Liver (tissue), 9 donors: ENCODE results near the gene NT5C2. TPM values are rescaled to one million over a fixed set of nuclear protein-coding genes. Genes with fewer than 3 reads are reported as not detected.

Source experiments
- DNase-seq: peaks from one replicate; pipeline ENCODE4 v3.0.0-alpha.2; 2017; ENCODE audit warnings: low spot score
- H3K27ac ChIP-seq, 2 donors: one replicate each; pipeline ENCODE4 v1.7.0; 2013; ENCODE audit warnings: inconsistent platforms in 2 of 2, low read length in 2 of 2, control low read depth in 1 of 2, low read depth in 1 of 2, mild to moderate bottlenecking in 1 of 2
- H3K27me3 ChIP-seq, 4 donors: one replicate each; pipeline versions ENCODE4 v1.6.1 to v1.7.0; 2013; ENCODE audit warnings: low read length in 3 of 4, inconsistent platforms in 1 of 4, mild to moderate bottlenecking in 1 of 4, moderate library complexity in 1 of 4; ENCODE audit not compliant: control insufficient read depth in 4 of 4, insufficient read depth in 4 of 4
- H3K36me3 ChIP-seq, 4 donors: one replicate each; pipeline versions ENCODE4 v1.6.1 to v1.7.0; 2013; ENCODE audit warnings: low read length in 3 of 4, mild to moderate bottlenecking in 3 of 4, low read depth in 1 of 4, moderate library complexity in 1 of 4; ENCODE audit not compliant: control insufficient read depth in 4 of 4, insufficient read depth in 3 of 4
- H3K4me1 ChIP-seq, 4 donors: one replicate each; pipeline versions ENCODE4 v1.6.1 to v1.7.0; 2013; ENCODE audit warnings: low read length in 3 of 4, mild to moderate bottlenecking in 3 of 4, moderate library complexity in 1 of 4; ENCODE audit not compliant: control insufficient read depth in 4 of 4, insufficient read depth in 4 of 4
- H3K4me3 ChIP-seq, 3 donors: one replicate each; pipeline versions ENCODE4 v1.6.1 to v1.7.0; 2013; ENCODE audit warnings: low read length in 3 of 3, control low read depth in 1 of 3, low read depth in 1 of 3, mild to moderate bottlenecking in 1 of 3
- H3K9ac ChIP-seq, 2 donors: one replicate each; pipeline ENCODE4 v1.7.0; 2013; ENCODE audit warnings: low read length in 2 of 2, mild to moderate bottlenecking in 2 of 2, moderate library complexity in 2 of 2, control low read depth in 1 of 2, low read depth in 1 of 2
- H3K9me3 ChIP-seq, 4 donors: one replicate each; pipeline versions ENCODE4 v1.6.1 to v1.7.0; 2013; ENCODE audit warnings: low read length in 3 of 4; ENCODE audit not compliant: control insufficient read depth in 4 of 4
- ATF3 ChIP-seq: IDR thresholded peaks from 2 replicates; pipeline ENCODE4 v1.6.1; 2016; ENCODE audit warnings: antibody characterized with exemption
- CTCF ChIP-seq: fragments of 150-350 bp; IDR thresholded peaks from 2 replicates; pipeline ENCODE4 v1.5.1; 2017; ENCODE audit warnings: improper control_type of control experiment, low read depth, low read length; ENCODE audit not compliant: missing input control
- EGR1 ChIP-seq, 2 donors: IDR thresholded peaks; 2 replicates each; pipeline ENCODE4 v1.6.1; 2016 to 2018; ENCODE audit warnings: antibody characterized with exemption in 2 of 2, low read depth in 2 of 2
- FOXA1 ChIP-seq: IDR thresholded peaks from 2 replicates; pipeline ENCODE4 v1.6.1; 2016; ENCODE audit warnings: antibody characterized with exemption
- FOXA2 ChIP-seq: IDR thresholded peaks from 2 replicates; pipeline ENCODE4 v1.6.1; 2016; ENCODE audit warnings: antibody characterized with exemption
- GABPA ChIP-seq, 2 donors: IDR thresholded peaks in 1 of 2; conservative IDR thresholded peaks in 1 of 2; 2 replicates each; pipeline ENCODE4 v1.6.1; 2016; ENCODE audit warnings: antibody characterized with exemption in 2 of 2, mild to moderate bottlenecking in 1 of 2, moderate library complexity in 1 of 2
- HNF4A ChIP-seq, 2 donors: conservative IDR thresholded peaks; 2 replicates each; pipeline ENCODE4 v1.6.1; 2016; ENCODE audit warnings: antibody characterized with exemption in 2 of 2, mild to moderate bottlenecking in 2 of 2
- HNF4G ChIP-seq: IDR thresholded peaks from 2 replicates; pipeline ENCODE4 v1.6.1; 2016; ENCODE audit warnings: antibody characterized with exemption
- JUND ChIP-seq, 2 donors: IDR thresholded peaks; 2 replicates each; pipeline ENCODE4 v1.6.1; 2016; ENCODE audit warnings: antibody characterized with exemption in 2 of 2
- MAX ChIP-seq: IDR thresholded peaks from 2 replicates; pipeline ENCODE4 v1.6.1; 2016; ENCODE audit warnings: antibody characterized with exemption
- NR2F2 ChIP-seq: IDR thresholded peaks from 2 replicates; pipeline ENCODE4 v1.6.1; 2016; ENCODE audit warnings: antibody characterized with exemption
- RAD21 ChIP-seq, 2 donors: IDR thresholded peaks; 2 replicates each; pipeline ENCODE4 v1.6.1; 2016; ENCODE audit warnings: antibody characterized with exemption in 2 of 2, mild to moderate bottlenecking in 2 of 2
- REST ChIP-seq: IDR thresholded peaks from 2 replicates; pipeline ENCODE4 v1.6.1; 2016; ENCODE audit warnings: antibody characterized with exemption, mild to moderate bottlenecking
- RXRA ChIP-seq, 2 donors: IDR thresholded peaks; 2 replicates each; pipeline ENCODE4 v1.6.1; 2017 to 2018; ENCODE audit warnings: antibody characterized with exemption in 2 of 2, mild to moderate bottlenecking in 1 of 2
- SP1 ChIP-seq: IDR thresholded peaks from 2 replicates; pipeline ENCODE4 v1.6.1; 2018; ENCODE audit warnings: antibody characterized with exemption, mild to moderate bottlenecking
- TAF1 ChIP-seq: conservative IDR thresholded peaks from 2 replicates; pipeline ENCODE4 v1.6.1; 2016; ENCODE audit warnings: antibody characterized with exemption, mild to moderate bottlenecking
- YY1 ChIP-seq: IDR thresholded peaks from 2 replicates; pipeline ENCODE4 v1.6.1; 2016; ENCODE audit warnings: antibody characterized with exemption, mild to moderate bottlenecking
- ZBTB33 ChIP-seq: IDR thresholded peaks from 2 replicates; pipeline ENCODE4 v1.6.1; 2016; ENCODE audit warnings: antibody characterized with exemption
- WGBS: extraction: QIAGEN DNeasy Blood & Tissue Kit; methylation state at CpG from one replicate; pipeline ENCODE4 v1.1.7; 2013; 5-methylcytosine and 5-hydroxymethylcytosine counted together
- polyA plus RNA-seq, 2 donors: library from polyadenylated mRNA; stranded (reverse) in 1 of 2; unstranded in 1 of 2; fragments of 200-250 nt in 1 of 2; fragments of >200 nt in 1 of 2; fragmentation: Nextera tagmentation in 1 of 2; extraction: Ambion mirVana in 1 of 2; gene quantifications; one replicate each; pipeline versions ENCODE4 v1.2.1 to v1.2.3, GENCODE V29; 2013 to 2015
- total RNA-seq, 2 donors: library from RNA; depleted of rRNA; stranded (reverse); fragments of >200 nt; gene quantifications; one replicate each; pipeline ENCODE4 v1.2.3, GENCODE V29; 2014
- donor health status: healthy.
- donor health status: healthy.
- donor health status: healthy.
- donor health status: healthy.
- donor health status: healthy.

The NT5C2 gene
- total and polyA plus RNA-seq, 4 donors = 14.4 to 65.3 (median 33.0) TPM

- 95% methylated on average over 2 of the region's 2 CpGs for WGBS
- DNase-seq = no peak
- Histone ChIP-seq H3K27me3 (no peaks in the 10 kb centered on the region), H3K4me3 (no peak overlapping the region), H3K9ac (no peak overlapping the region), H3K4me1 (peaks cover 0 to 1% (median 0%) of the 10 kb centered on the region in 4 donors), H3K36me3 (peaks cover 3 to 43% (median 32%) of the 10 kb centered on the region in 4 donors), H3K27ac (no peak overlapping the region), H3K9me3 (no peaks in the 10 kb centered on the region)
- TF ChIP-seq CTCF = no peak
- TF ChIP-seq SP1 = no peak
- TF ChIP-seq ZBTB33 = no peak
- no peak for TF ChIP-seq TAF1
- no peak for TF ChIP-seq HNF4G
- TF ChIP-seq MAX = no peak
- TF ChIP-seq HNF4A (conservative IDR thresholded peaks at IDR 0.05) = no peak
- no peak for TF ChIP-seq REST
- no peak for TF ChIP-seq RXRA (IDR thresholded peaks at IDR 0.05)
- no peak for TF ChIP-seq ATF3
- no peak for TF ChIP-seq JUND (IDR thresholded peaks at IDR 0.05)
- no peak for TF ChIP-seq EGR1 (IDR thresholded peaks at IDR 0.05; ENCODE audit: low read depth in 2 of 2)
- no peak for TF ChIP-seq FOXA1
- no peak for TF ChIP-seq RAD21 (IDR thresholded peaks at IDR 0.05)
- TF ChIP-seq NR2F2 = no peak
- no peak for TF ChIP-seq YY1
- no peak for TF ChIP-seq GABPA (IDR thresholded peaks at IDR 0.05 in 1 of 2, conservative IDR thresholded peaks at IDR 0.05 in 1 of 2)
- TF ChIP-seq FOXA2 = no peak
Measured at GRCh38 chr10:103103989-103104388, 89.1 kb downstream of the NT5C2 start.
